LNCaP clone FGC (cell line): ENCODE results near the gene ESRRG.

Experiments
- DNase-seq: peaks from one replicate; pipeline ENCODE4 v3.0.0-alpha.2; 2011; ENCODE audit warnings: low read depth
- H3K4me3 ChIP-seq: 2 replicates; pipeline ENCODE4 v1.5.1; 2011; ENCODE audit warnings: mild to moderate bottlenecking, low read depth, low read length, control low read depth
- TF ChIP-seq, protein P1 (sequence below): IDR thresholded peaks from 2 replicates; pipeline ENCODE4 v1.5.1; 2012; ENCODE audit warnings: mild to moderate bottlenecking; ENCODE audit not compliant: control insufficient read depth, insufficient read depth; ENCODE audit errors: extremely low read depth

Gene ESRRG

DNA sequence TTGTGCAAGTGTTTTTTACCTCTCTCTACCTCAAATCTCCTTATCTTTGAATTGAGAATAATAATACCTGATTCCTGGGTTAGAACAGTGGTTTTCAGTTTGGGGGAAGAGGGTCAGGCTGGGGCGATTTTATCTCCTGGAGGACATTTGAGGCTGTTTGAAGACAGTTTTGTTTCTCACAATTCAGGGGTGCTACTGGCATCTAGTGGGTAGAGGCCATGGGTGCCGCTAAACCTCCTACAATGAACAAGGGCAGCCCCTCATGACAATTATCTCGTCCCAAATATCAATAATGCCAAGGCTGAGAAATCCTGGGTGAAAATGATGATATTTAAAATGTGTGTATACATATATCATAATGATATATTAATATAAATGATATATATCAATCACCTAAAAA lies 160.8 kb downstream of the ESRRG start:
- no peak overlapping the region for H3K4me3 ChIP-seq
- TF ChIP-seq, protein P1, sequence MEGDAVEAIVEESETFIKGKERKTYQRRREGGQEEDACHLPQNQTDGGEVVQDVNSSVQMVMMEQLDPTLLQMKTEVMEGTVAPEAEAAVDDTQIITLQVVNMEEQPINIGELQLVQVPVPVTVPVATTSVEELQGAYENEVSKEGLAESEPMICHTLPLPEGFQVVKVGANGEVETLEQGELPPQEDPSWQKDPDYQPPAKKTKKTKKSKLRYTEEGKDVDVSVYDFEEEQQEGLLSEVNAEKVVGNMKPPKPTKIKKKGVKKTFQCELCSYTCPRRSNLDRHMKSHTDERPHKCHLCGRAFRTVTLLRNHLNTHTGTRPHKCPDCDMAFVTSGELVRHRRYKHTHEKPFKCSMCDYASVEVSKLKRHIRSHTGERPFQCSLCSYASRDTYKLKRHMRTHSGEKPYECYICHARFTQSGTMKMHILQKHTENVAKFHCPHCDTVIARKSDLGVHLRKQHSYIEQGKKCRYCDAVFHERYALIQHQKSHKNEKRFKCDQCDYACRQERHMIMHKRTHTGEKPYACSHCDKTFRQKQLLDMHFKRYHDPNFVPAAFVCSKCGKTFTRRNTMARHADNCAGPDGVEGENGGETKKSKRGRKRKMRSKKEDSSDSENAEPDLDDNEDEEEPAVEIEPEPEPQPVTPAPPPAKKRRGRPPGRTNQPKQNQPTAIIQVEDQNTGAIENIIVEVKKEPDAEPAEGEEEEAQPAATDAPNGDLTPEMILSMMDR, result peak; percentile 10; the same call in 1 of the 2 replicates
- no peak for DNase-seq

DNA sequence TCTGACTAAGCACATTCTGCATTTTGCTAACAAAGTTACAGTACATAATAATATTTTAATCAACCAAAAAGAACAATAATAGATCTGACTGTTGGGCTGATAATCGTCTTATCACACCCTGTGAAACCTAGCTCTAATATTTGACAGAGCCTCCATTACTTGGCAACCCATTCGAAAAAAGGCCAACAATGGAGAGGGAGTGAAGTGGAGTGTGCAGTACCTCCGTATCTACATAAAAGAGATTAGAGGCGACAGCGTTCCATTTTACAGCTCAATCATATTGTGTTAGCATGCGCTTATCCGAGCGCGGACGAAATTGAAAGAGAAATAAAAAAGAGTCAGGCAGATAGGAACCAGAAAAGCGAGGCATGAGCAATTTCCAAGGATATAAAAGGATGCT lies 162.7 kb downstream of the ESRRG start:
- TF ChIP-seq, protein P1, result no peak
- no peak overlapping the region for H3K4me3 ChIP-seq
- DNase-seq, result no peak

DNA sequence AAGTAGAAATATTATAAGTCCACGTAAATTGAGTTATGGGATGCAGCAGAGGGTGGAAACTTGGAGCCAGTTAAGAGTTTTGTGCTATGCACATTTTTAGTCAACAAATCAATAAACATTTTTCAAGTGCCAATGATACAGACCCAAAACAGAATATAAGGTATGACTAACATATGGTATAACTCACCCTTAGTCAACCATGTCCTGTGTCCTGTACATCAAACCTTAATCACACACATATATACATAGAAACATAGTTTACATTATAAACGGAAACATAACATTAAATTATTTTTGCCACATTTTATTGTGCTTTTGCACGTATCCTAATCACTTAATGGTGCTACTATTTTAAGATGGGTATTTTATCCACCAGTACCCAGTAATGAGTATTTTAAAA lies 163.9 kb downstream of the ESRRG start:
- H3K4me3 ChIP-seq, result no peak overlapping the region
- TF ChIP-seq, protein P1, result no peak

DNA sequence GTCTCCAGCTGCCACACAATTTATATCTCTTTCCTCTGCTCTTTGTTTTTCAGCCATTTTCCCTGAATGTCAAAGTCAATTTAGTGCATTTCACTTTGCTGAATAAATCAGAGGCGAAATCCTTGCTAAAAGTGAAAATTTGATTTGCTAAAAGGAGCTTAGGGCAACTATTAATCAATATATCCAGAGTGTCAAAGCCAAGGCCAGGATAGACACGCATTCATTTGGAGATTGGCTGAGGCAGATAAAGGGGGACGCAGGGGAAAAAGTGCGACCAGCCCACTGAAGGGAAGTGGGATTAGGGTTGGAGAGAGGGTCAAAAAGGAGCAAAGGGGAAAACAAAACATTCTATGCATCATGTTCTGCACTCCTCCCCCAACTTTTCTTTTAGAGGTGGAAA lies 167.6 kb downstream of the ESRRG start:
- TF ChIP-seq, protein P1, result no peak
- H3K4me3 ChIP-seq, result no peak overlapping the region
- no peak for DNase-seq

More for the DNA sequence above, 163.9 kb downstream of the ESRRG start:
- no peak for DNase-seq

DNA sequence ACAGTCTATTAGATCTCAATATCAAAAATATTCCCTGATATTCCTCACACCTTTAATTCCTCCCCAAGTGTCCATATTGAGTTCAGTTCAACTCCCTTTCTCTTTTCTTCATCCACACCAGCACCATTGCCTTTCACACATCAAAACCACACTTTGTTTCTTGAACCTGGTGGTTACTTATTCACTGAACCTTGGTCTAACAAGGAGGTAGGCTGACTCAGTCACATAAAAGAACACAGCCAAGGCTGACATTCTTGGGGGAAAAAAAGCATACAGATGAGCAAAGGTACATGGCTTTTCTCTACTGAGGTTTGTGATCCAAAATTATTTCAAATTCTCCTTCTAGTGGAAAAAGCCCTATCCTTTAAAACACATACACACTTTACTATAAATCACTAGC lies 168.3 kb downstream of the ESRRG start:
- TF ChIP-seq, protein P1, result no peak
- no peak overlapping the region for H3K4me3 ChIP-seq
- no peak for DNase-seq

DNA sequence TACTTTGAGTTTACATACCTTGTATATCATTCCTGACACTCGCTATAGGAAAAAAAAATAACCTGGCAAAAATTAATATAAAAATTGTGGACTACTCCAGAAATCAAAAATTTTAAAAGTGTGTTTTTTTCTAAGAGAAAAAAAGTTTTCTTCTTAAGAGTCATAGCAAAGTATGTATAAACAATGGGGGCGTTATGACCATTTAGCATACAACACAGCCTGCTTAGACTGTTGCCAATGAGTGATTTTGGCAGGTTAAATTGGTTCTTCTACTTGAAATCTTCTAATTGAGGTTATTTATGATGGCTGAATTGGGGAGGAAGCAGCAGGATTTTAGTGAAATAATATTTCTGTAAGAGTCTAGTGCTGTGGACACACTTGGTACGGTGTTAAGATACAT lies 169.5 kb downstream of the ESRRG start:
- DNase-seq, result no peak
- TF ChIP-seq, protein P1, result no peak

DNA sequence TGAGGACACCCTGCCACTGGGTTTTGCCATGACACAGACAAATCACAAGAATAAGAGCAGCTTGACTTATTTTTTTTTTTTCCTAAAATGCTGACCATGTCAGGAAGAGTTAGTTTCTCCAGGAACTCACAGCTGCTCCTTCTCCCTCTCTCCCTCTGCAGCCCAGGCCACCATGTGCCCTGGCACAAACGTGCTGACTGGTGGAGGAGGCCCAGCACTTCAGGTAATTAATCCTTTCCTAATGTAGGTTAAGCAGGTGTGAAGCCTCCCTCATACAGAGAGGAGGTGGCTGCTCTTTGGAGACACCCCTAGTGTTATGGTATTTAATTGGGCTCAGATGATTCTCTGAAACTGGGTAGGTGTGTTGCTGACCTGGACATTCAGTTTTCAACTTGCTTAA lies 170.2 kb downstream of the ESRRG start:
- no peak for DNase-seq
- TF ChIP-seq, protein P1, result no peak
- H3K4me3 ChIP-seq, result no peak overlapping the region

More for the DNA sequence above, 169.5 kb downstream of the ESRRG start:
- H3K4me3 ChIP-seq, result no peak overlapping the region
